Dendritic cell treated with granulocyte-macrophage colony-stimulating factor and Interleukin-4, amounts not matched to agents 40 ng/mL and 50 ng/mL, for 4 days (primary cell): Measurements from ENCODE around the gene CCDC50.

Experiments
- H3K27ac Mint-ChIP-seq: one replicate; pipeline ENCODE4 v1.8.0; 2022; ENCODE audit warnings: mild to moderate bottlenecking, mixed read lengths
- H3K27me3 Mint-ChIP-seq: one replicate; pipeline ENCODE4 v1.8.0; 2022; ENCODE audit warnings: mild to moderate bottlenecking, mixed read lengths
- H3K36me3 Mint-ChIP-seq: one replicate; pipeline ENCODE4 v1.8.0; 2022; ENCODE audit warnings: low read depth, mixed read lengths
- H3K4me1 Mint-ChIP-seq: one replicate; pipeline ENCODE4 v1.8.0; 2022; ENCODE audit warnings: low read depth, mixed read lengths
- H3K4me3 Mint-ChIP-seq: one replicate; pipeline ENCODE4 v1.8.0; 2022; ENCODE audit warnings: mild to moderate bottlenecking, moderate library complexity, mixed read lengths
- H3K9me3 Mint-ChIP-seq: one replicate; pipeline ENCODE4 v1.8.0; 2022; ENCODE audit warnings: mixed read lengths
- intact Hi-C: fragments of 100-400 bp; cut with micrococcal nuclease; formaldehyde crosslinking; loops from one replicate; pipeline ENCODE4 v1.15.0; 2022

The CCDC50 gene

GRCh38 chr3:191417457-191417729 is 88.2 kb downstream of the CCDC50 start:
- intact Hi-C loops, result loop anchor here (5.0 kb wide), 1 partner anchor 1025 kb away; no protein-coding TSS in a partner anchor
- H3K27me3 Mint-ChIP-seq, result peaks cover 3% of the 10 kb centered on the region
- H3K4me3 Mint-ChIP-seq, result no peak overlapping the region
- H3K36me3 Mint-ChIP-seq, result no peaks in the 10 kb centered on the region
- no peak overlapping the region for H3K27ac Mint-ChIP-seq
- peaks cover 18% of the 10 kb centered on the region for H3K9me3 Mint-ChIP-seq
- peaks cover 5% of the 10 kb centered on the region for H3K4me1 Mint-ChIP-seq

GRCh38 chr3:191420771-191421170 is 91.6 kb downstream of the CCDC50 start:
- Mint-ChIP-seq H3K9me3 (peaks cover 2% of the 10 kb centered on the region), H3K27me3 (peaks cover 3% of the 10 kb centered on the region), H3K27ac (no peak overlapping the region), H3K4me1 (no peaks in the 10 kb centered on the region), H3K4me3 (no peak overlapping the region), H3K36me3 (no peaks in the 10 kb centered on the region)
- intact Hi-C loops, result no loop called here

GRCh38 chr3:191424881-191425280 is 95.7 kb downstream of the CCDC50 start:
- Mint-ChIP-seq H3K36me3 (no peaks in the 10 kb centered on the region), H3K4me3 (no peak overlapping the region), H3K27ac (no peak overlapping the region), H3K27me3 (peaks cover 1% of the 10 kb centered on the region), H3K9me3 (no peaks in the 10 kb centered on the region), H3K4me1 (no peaks in the 10 kb centered on the region)
- intact Hi-C loops, result no loop called here

- intact Hi-C loops, result no loop called here
- H3K4me3 Mint-ChIP-seq, result no peak overlapping the region
- H3K9me3 Mint-ChIP-seq, result no peaks in the 10 kb centered on the region
- peaks cover 1% of the 10 kb centered on the region for H3K27me3 Mint-ChIP-seq
- no peaks in the 10 kb centered on the region for H3K4me1 Mint-ChIP-seq
- H3K36me3 Mint-ChIP-seq, result no peaks in the 10 kb centered on the region
- no peak overlapping the region for H3K27ac Mint-ChIP-seq
These were observed 96.1 kb downstream of the CCDC50 start for GRCh38 chr3:191425322-191425734.

- intact Hi-C loops, result no loop called here
- Mint-ChIP-seq H3K9me3 (no peaks in the 10 kb centered on the region), H3K4me1 (no peaks in the 10 kb centered on the region), H3K27ac (no peak overlapping the region), H3K36me3 (no peaks in the 10 kb centered on the region), H3K27me3 (peaks cover 1% of the 10 kb centered on the region), H3K4me3 (no peak overlapping the region)
These were observed 97.1 kb downstream of the CCDC50 start for GRCh38 chr3:191426311-191426710.

- Mint-ChIP-seq H3K27me3 (no peaks in the 10 kb centered on the region), H3K27ac (no peak overlapping the region), H3K4me1 (no peaks in the 10 kb centered on the region), H3K4me3 (no peak overlapping the region), H3K9me3 (no peaks in the 10 kb centered on the region), H3K36me3 (no peaks in the 10 kb centered on the region)
- intact Hi-C loops, result no loop called here
These were observed 99.0 kb downstream of the CCDC50 start for GRCh38 chr3:191428177-191428576.

GRCh38 chr3:191430103-191430502 is 100.9 kb downstream of the CCDC50 start:
- H3K9me3 Mint-ChIP-seq, result no peaks in the 10 kb centered on the region
- intact Hi-C loops, result no loop called here
- no peak overlapping the region for H3K27ac Mint-ChIP-seq
- no peaks in the 10 kb centered on the region for H3K36me3 Mint-ChIP-seq
- H3K4me1 Mint-ChIP-seq, result no peaks in the 10 kb centered on the region
- H3K4me3 Mint-ChIP-seq, result no peak overlapping the region
- no peaks in the 10 kb centered on the region for H3K27me3 Mint-ChIP-seq

- Mint-ChIP-seq H3K27ac (no peak overlapping the region), H3K27me3 (no peaks in the 10 kb centered on the region), H3K9me3 (no peaks in the 10 kb centered on the region), H3K36me3 (no peaks in the 10 kb centered on the region), H3K4me3 (no peak overlapping the region), H3K4me1 (no peaks in the 10 kb centered on the region)
- intact Hi-C loops, result no loop called here
These were observed 102.1 kb downstream of the CCDC50 start for GRCh38 chr3:191431160-191431822.

GRCh38 chr3:191432162-191432561 is 103.0 kb downstream of the CCDC50 start:
- Mint-ChIP-seq H3K4me3 (no peak overlapping the region), H3K27ac (no peak overlapping the region), H3K36me3 (no peaks in the 10 kb centered on the region), H3K27me3 (no peaks in the 10 kb centered on the region), H3K4me1 (no peaks in the 10 kb centered on the region), H3K9me3 (no peaks in the 10 kb centered on the region)
- intact Hi-C loops, result no loop called here

GRCh38 chr3:191434024-191434423 is 104.8 kb downstream of the CCDC50 start:
- no peaks in the 10 kb centered on the region for H3K4me1 Mint-ChIP-seq
- H3K27ac Mint-ChIP-seq, result no peak overlapping the region
- no peaks in the 10 kb centered on the region for H3K27me3 Mint-ChIP-seq
- no peaks in the 10 kb centered on the region for H3K9me3 Mint-ChIP-seq
- H3K4me3 Mint-ChIP-seq, result no peak overlapping the region
- intact Hi-C loops, result no loop called here
- H3K36me3 Mint-ChIP-seq, result no peaks in the 10 kb centered on the region

- Mint-ChIP-seq H3K4me1 (no peaks in the 10 kb centered on the region), H3K4me3 (no peak overlapping the region), H3K27ac (no peak overlapping the region), H3K9me3 (no peaks in the 10 kb centered on the region), H3K36me3 (no peaks in the 10 kb centered on the region), H3K27me3 (no peaks in the 10 kb centered on the region)
- intact Hi-C loops, result no loop called here
These were observed 106.8 kb downstream of the CCDC50 start for GRCh38 chr3:191435981-191436380.

GRCh38 chr3:191438150-191438814 is 109.1 kb downstream of the CCDC50 start:
- Mint-ChIP-seq H3K36me3 (no peaks in the 10 kb centered on the region), H3K27ac (no peak overlapping the region), H3K4me3 (no peak overlapping the region), H3K4me1 (no peaks in the 10 kb centered on the region), H3K27me3 (no peaks in the 10 kb centered on the region), H3K9me3 (no peaks in the 10 kb centered on the region)
- intact Hi-C loops, result no loop called here

GRCh38 chr3:191440532-191440931 is 111.3 kb downstream of the CCDC50 start:
- intact Hi-C loops, result no loop called here
- Mint-ChIP-seq H3K27me3 (no peaks in the 10 kb centered on the region), H3K36me3 (no peaks in the 10 kb centered on the region), H3K27ac (no peak overlapping the region), H3K4me3 (no peak overlapping the region), H3K4me1 (no peaks in the 10 kb centered on the region), H3K9me3 (no peaks in the 10 kb centered on the region)

- H3K9me3 Mint-ChIP-seq, result no peaks in the 10 kb centered on the region
- no peaks in the 10 kb centered on the region for H3K4me1 Mint-ChIP-seq
- intact Hi-C loops, result no loop called here
- no peaks in the 10 kb centered on the region for H3K36me3 Mint-ChIP-seq
- no peaks in the 10 kb centered on the region for H3K27me3 Mint-ChIP-seq
- H3K4me3 Mint-ChIP-seq, result no peak overlapping the region
- no peak overlapping the region for H3K27ac Mint-ChIP-seq
These were observed 112.5 kb downstream of the CCDC50 start for GRCh38 chr3:191441687-191442086.

- H3K36me3 Mint-ChIP-seq, result no peaks in the 10 kb centered on the region
- H3K4me1 Mint-ChIP-seq, result no peaks in the 10 kb centered on the region
- no peak overlapping the region for H3K27ac Mint-ChIP-seq
- no peak overlapping the region for H3K4me3 Mint-ChIP-seq
- no peaks in the 10 kb centered on the region for H3K27me3 Mint-ChIP-seq
- H3K9me3 Mint-ChIP-seq, result no peaks in the 10 kb centered on the region
- intact Hi-C loops, result no loop called here
These were observed 115.4 kb downstream of the CCDC50 start for GRCh38 chr3:191444569-191444968.
